Measurements from ENCODE around the gene DNAJC25.
"Not testable (repeated sequence)": the region's sequence is repeated elsewhere in the genome, so short reads cannot be mapped to it uniquely, and the experiment has no call there.

DNAJC25 gene

DNA sequence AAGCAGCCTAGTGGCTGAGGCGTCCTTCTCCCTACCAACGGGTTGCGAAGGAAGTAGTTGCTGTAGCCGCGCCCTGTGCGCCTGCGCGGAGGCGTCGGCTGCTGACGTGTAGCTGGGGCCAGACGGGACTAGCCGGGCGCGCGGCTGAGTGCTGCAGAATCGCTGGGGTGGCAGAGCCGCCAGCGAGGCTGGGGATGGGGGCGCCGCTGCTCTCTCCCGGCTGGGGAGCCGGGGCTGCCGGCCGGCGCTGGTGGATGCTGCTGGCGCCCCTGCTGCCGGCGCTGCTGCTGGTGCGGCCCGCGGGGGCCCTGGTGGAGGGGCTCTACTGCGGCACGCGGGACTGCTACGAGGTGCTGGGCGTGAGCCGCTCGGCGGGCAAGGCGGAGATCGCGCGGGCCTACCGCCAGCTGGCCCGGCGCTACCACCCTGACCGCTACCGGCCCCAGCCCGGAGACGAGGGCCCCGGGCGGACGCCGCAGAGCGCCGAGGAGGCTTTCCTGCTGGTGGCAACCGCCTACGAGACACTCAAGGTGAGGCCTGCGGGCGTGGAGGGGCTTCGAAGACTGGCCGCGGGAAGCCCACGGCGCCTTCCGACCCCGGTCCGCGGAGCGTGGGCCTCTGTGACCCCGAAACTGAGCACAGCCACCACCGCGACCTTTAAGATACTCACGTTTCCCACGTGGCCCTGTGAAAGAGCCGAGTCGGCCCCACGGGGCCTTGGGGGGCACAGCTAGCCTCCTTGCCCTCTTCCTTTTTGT lies at the start of gene DNAJC25:
TSS of gene DNAJC25 (plus strand) at position 121 of the 758 bp plus-strand sequence. CDS start at position 195, 74 bp downstream.
- DNase-seq = peak; percentile 99

GRCh38 chr9:111582888-111583287 lies 48.2 kb upstream of the DNAJC25 start:
- no peak for DNase-seq

DNA sequence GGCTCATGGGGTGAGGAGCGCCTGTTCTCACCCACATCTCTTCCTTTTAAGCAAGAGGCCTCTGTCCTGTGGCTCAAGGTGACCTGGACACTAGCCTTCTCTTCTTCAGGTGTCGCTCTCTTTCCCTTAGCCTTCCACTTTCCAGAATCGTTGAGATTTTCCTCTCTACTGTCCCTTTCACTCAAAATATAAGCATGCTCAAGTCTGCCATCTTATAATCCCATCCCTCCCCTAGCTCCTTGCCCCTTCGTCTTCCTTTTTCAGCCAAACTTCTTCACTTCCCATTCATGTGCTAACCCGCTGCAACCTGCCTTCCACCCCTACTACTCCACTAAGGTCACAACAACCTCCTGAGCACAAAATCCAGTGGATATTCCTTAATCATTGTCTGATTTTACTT lies 44.8 kb upstream of the DNAJC25 start:
- DNase-seq = no peak

DNA sequence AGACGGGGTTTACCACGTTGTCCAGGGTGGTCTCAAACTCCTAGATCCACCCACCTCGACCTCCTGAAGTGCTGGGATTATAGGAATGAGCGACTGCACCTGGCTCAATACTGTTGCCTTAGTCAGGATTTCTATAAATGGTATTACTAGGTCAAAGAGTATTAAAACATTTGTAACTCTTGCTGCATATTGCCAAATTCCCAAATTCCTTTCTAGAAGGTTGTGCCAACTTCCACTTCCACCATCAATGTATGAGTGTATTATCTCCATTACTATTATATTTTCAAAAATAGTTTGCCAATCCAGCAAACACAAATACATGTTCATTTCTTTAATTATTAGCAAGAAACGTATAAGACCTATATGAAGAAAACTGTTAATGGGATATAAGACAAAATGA lies 42.3 kb upstream of the DNAJC25 start:
- DNase-seq = no peak

DNA sequence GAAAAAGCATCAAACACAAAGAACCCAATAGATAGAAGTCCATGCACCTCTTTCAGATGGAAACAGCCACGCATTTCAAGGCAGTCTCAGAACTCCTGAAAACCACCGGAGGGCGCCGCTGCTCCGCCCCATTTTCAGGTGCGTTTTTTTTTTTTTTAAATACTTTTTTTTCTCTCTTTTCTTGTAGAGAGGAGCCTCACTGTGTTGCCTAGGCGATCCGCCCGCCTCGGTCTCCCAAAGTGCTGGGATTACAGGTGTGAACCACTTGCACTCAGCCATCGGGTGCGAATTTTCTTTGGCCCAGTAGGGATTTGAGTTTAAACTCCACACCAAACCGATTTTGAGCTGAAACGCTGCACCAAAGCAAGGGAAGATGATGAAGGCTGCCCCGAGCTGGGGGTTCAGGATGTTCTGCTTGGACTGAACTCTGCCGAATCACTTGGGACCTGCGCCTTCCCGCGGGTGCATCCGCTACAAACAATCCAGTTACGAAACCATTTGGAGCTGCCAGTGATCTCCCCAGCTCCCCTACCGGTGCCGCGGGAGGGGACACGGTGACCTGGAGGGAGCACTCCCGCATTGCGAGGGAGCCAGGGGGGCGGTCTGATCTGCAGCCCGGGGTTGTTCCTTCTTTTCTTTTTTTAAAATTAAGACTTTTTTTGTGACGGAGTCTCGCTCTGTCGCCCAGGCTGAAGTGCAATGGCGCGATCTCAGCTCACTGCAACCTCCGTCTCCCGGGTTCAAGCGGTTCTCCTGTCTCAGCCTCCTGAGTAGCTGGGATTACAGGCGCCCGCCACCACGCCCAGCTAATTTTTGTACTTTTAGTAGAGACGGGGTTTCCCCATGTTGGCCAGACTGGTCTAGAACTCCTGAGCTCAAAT lies 33.0 kb upstream of the DNAJC25 start:
- no peak for DNase-seq

GRCh38 chr9:111598733-111599091 lies 32.4 kb upstream of the DNAJC25 start:
- no peak for DNase-seq

GRCh38 chr9:111599092-111599954 lies 31.8 kb upstream of the DNAJC25 start, which contains the start of gene PTGR1:
Gene PTGR1 (minus strand): TSS chr9:111599647. CDS start chr9:111597422, 2,225 bp downstream.
- no peak for DNase-seq

- no peak for DNase-seq
These were observed 31.2 kb upstream of the DNAJC25 start for GRCh38 chr9:111599955-111600343.

- DNase-seq = no peak
These were observed 29.7 kb upstream of the DNAJC25 start for GRCh38 chr9:111601237-111602018.

DNA sequence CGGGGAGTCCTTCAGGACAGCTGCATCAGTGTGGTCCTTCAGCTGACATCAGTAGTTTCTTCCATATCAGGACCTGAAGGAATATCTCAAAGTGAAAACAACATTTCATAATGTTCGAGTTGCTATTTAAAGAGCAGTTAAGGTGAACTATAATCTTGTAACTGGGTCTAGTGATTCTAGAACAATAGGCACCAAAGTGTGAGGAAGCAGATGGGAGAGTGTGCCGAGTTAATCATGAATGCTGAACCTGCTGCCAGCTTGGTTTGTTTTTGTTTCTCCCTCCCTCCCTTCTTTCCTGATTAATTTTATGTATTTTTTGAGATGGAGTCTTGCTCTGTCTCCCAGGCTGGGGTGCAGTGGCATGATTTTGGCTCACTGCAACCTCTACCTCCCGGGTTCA lies 28.1 kb upstream of the DNAJC25 start:
- DNase-seq = no peak

DNA sequence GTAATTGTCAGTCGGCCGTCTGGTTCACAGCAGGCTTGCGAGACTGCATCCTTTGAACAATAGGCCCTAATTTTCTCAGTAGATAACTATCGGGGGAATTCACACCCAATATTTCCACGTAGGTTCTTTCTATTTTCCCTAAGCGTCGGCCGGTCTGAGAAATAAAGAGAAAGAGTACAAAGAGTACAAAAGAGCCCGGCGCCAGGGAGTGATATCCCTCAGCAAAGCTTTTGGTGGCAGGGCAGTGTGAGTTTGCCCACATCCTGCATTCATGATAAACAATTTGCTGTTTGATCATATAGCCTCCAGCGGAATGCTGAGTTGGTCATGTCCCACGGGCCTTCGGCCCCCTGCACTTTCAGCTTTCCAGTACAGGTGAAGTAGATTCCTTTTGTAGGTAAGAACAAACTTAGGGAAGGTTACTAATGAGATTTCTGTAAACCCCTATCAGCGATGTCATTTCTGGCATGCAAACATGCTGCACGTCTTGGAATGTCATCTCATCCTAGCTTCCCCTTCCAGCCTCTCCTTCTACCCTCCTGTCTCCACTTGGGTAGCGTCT lies 27.0 kb upstream of the DNAJC25 start:
- no peak for DNase-seq

DNA sequence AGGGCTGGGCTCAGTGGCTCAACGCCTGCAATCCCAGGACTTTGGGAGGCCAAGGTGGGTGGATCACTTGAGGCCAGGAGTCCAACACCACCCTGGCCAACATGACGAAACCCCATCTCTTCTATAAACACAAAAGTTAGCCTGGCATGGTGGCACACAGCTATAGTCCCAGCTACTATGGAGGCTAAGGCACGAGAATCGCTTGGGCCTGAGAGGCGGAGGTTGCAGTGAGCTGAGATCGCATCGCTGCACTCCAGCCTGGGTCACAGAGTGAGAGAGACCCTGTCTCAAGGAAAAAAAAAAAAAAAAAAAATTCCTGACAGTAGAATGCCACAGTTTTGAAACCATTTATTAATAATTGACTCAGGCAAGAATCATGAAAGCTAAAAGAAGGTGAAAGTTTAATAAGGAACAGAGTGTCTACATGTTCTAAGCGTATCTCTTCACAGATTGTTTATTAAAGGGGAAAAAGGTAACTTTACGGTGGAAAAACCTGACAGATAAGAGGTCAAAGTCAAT lies 26.0 kb upstream of the DNAJC25 start:
- DNase-seq = no peak

- no peak for DNase-seq
These were observed 21.0 kb upstream of the DNAJC25 start for GRCh38 chr9:111610149-111610548.

DNA sequence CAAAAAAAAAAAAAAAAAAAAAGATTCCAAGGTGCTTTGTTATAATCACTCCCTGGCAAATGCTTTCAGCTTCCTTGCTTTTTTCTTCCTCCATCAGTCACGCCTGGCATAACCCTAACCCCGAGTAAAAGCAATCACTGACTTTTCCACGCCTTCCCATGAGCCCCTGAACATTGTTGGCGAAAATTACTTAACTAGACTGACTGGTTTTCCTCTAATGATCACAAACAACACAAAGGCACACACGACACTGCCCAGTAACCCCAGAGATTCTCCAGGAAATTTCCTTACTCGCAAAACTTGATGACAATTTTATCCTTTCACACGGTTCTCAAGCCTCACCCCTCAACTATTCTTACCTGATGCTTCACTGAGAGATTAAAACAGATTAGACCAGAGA lies 20.3 kb upstream of the DNAJC25 start:
- DNase-seq = no peak

DNA sequence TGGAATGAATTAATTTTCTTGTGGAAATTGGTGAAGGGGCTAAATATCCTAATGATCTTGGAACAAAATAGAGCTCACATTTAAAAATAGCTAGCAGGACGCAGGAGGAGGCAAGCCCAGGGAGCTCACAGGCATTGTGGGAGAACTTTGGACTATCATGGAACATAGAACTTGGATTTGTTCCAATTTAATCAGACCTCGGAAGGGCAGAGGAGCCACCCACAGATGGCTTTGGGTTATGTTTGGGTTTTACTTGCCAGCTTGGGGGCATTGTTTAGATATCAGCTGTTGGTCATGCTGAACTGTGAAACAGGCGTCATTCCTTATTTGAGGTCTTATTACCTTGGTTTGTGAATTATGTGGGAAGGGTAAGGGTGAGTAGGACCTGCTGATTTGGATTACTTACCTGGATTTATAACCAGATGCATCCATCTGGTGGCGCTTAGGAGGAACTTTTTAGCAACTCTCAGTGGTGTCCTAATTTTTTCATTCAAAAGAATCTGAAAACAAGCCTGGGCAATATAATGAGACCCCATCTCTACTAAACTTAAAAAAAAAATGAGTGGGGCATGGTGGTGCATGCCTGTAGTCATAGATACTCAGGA lies 17.6 kb upstream of the DNAJC25 start:
- no peak for DNase-seq

GRCh38 chr9:111615928-111616327 lies 15.2 kb upstream of the DNAJC25 start:
- no peak for DNase-seq

DNA sequence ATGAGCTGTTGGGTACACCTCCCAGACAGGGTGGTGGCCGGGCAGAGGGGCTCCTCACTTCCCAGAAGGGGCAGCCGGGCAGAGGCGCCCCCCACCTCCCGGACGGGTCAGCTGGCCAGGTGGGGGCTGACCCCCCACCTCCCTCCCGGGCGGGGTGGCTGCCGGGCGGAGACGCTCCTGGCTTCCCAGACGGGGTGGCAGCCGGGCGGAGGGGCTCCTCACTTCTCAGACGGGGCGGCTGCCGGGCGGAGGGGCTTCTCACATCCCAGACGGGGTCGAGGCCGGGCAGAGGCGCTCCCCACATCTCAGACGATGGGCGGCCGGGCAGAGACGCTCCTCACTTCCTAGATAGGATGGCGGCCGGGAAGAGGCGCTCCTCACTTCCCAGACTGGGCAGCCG lies 13.8 kb upstream of the DNAJC25 start:
- DNase-seq = not testable (repeated sequence)

GRCh38 chr9:111621895-111622480 lies 9.1 kb upstream of the DNAJC25 start:
- no peak for DNase-seq

GRCh38 chr9:111622626-111623025 lies 8.5 kb upstream of the DNAJC25 start:
- DNase-seq = no peak

- DNase-seq = no peak
These were observed 3.7 kb upstream of the DNAJC25 start for GRCh38 chr9:111627260-111627963.
